NCI-H2196 (cell line): ENCODE data around the gene CCAR1.
"Not testable (repeated sequence)": the region's sequence is repeated elsewhere in the genome, so short reads cannot be mapped to it uniquely, and the experiment has no call there.

Source experiments
- DNase-seq: peaks from one replicate; lab custom pipeline; 2025; ENCODE audit not compliant: unreplicated experiment; lab: John Stamatoyannopoulos, UW

CCAR1 gene

DNA sequence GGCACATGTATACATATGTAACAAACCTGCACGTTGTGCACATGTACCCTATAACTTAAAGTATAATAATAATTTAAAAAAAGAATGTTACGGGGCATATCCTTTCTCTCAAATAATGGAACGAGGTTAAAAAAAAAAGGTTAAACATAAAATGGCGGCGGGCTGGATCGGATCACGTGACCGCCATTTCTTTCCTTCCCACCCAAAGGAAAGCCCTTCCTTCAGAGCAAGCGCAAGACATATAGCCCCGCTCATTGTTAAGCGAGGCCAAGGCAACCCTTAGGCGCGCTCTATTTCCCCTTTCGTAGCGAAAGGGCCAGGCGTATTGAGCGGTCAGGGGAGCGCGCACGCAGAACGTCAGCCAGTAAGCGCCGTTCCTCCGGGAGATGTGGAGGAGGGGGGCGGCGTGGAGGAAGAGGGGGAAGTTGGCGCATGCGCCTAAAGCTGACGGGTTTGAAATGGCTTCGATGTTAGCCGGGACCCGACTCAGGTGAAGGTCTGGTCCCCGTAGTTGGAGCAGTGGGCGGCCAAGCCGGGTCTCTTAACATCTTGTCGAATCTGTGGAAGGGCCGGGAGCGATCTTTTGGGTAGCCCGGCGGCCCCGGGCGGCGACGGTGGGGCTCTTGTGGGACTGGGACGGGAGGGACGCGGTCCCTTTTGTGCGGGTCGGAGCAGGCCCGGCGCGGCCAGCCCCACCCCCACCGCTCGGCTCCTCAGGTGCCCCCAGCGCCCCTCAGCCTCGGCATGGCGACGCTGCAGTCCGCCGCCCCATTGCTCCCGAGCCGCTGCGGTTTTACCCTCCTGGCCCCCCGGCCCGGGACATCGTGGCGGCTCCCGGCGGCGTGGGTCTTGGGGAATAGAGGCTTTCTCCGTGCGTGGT is at the start of gene CCAR1:
Gene CCAR1 (plus strand): TSS at position 447 of the 880 bp plus-strand sequence. CDS start 1,266 bp downstream, outside the sequence.
- DNase-seq = peak; percentile 93

GRCh38 chr10:68684413-68684812 is 36.6 kb upstream of the CCAR1 start:
- no peak for DNase-seq

DNA sequence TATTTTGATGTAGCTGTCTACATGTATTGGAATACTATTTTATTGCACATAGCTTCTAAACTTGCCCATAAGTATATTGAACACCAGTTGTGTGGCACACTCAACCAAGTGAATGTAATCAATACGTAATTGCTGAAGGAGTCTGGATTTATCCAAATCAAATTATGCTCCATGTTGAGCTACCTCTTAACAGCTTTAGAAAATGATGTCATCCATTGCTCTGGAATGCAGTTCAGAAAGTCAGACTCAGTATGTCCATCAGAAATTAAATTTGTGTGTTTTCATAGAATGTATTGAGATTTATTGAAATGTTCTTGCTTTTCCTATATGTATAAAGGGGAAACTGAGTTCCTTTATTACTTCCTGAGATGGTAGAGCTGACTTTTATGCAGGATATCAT is 25.0 kb upstream of the CCAR1 start:
- no peak for DNase-seq

GRCh38 chr10:68697106-68697505 is 23.9 kb upstream of the CCAR1 start:
- no peak for DNase-seq

- DNase-seq = no peak
Measured at GRCh38 chr10:68700197-68700596, 20.8 kb upstream of the CCAR1 start.

DNA sequence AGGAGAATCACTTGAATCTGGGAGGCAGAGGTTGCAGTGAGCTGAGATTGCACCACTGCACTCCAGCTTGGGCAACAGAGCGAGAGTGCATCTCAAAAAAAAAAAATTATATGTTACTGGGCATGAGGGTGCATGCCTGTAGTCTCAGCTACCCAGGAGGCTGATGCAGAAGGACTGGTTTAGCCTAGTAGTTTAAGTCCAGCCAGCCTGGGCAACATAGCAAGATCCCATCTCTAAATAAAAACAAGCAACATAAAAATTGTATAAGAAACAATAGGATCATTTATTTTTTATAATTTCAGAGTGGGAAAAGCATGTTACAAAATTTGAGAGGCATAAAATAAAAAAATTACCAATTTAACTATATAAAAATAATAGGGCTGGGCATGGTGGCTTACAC is 15.5 kb upstream of the CCAR1 start:
- no peak for DNase-seq

DNA sequence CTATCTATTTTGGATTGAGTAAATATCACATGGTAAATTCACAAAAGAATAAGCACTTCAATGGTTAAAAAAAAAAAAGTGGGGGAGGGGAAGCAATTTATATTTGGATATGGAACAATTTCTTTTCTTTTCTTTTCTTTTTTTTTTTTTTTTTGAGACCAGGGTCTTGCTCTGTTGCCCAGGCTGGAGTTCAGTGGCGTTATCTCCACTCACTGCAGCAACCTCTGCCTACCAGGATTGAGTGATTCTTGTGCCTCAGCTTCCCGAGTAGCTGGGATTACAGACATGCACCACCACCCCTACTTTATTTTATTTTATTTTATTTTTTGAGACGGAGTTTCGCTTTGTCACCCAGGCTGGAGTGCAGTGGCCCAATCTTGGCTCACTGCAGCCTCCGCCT is 12.1 kb upstream of the CCAR1 start:
- DNase-seq = not testable (repeated sequence)

- not testable (repeated sequence) for DNase-seq
Measured at GRCh38 chr10:68713065-68713464, 8.0 kb upstream of the CCAR1 start.

GRCh38 chr10:68717435-68717834 is 3.6 kb upstream of the CCAR1 start:
- DNase-seq = no peak

GRCh38 chr10:68721673-68722335 is 765 bp downstream of the CCAR1 start:
- no peak for DNase-seq

GRCh38 chr10:68725016-68725415 is 4.0 kb downstream of the CCAR1 start:
- DNase-seq = no peak

- no peak for DNase-seq
Measured at GRCh38 chr10:68727146-68727545, 6.1 kb downstream of the CCAR1 start.

- no peak for DNase-seq
Measured at GRCh38 chr10:68732651-68733050, 11.6 kb downstream of the CCAR1 start.

DNA sequence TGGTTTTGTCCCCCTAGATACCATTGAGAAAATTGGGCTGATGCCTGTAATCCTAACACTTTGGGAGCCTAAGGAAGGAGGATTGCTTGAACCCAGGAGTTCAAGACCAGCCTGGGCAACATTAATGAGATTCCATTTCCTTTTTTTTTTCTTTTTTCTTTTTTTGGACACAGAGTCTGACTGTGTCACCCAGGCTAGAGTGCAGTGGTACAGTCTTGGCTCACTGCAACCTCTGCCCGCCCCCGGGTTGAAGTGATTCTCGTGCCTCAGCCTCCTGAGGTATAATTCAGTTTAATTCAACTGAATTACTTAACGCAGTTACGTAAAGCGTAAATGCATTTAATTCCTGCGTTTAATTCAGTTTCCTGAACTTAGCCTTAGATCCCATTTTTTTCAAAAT is 13.3 kb downstream of the CCAR1 start:
- DNase-seq = no peak

DNA sequence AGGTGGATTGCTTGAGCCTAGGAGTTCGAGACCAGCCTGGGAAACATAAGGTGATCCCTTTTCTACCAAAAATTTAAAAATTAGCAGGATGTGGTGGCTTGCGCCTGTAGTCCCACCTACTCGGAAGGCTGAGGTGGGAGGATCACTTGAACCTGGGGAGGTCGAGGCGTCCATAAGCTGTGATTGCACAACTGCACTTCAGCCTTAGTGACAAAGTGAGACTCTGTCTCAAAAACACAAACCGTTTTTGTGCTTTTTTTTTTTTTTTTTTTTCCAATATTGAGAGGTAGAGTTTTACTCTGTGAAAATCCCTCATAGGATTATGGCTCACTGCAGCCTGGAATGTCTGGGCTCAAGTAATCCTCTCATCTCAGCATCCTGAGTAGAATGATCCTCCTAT is 14.1 kb downstream of the CCAR1 start:
- DNase-seq = no peak

DNA sequence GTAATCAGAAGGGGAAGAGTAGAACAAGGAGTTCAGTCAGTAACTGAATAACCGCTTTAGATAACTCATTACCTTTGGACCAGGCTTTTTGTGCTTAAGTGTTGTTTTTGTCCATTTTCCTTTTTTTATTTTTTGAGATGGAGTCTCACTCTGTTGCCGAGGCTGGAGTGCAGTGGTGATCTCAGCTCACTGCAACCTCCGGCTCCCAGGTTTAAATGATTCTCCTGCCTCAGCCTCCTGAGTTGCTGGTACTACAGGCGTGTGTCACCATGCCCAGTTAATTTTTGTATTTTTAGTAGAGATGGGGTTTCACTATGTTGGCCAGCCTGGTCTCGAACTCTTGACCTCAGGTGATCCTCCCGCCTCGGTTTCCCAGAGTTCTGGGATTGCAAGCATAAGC is 14.7 kb downstream of the CCAR1 start:
- not testable (repeated sequence) for DNase-seq

DNA sequence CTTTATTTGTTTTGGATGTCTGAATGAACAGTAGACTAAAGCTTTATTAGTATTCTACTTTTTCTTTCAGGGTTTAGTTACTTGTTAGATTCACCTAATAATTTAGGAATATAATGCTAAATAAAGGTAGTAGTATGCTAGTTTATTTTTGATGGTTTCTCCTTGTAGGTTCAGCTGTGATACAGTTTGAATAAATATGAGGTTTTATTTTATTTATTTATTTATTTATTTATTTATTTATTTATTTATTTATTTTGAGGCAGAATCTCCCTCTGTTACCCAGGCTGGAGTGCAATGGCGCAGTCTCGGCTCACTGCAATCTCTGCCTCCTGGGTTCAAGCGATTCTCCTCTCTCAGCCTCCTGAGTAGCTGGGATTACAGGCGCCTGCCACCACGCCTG is 19.6 kb downstream of the CCAR1 start:
- DNase-seq = not testable (repeated sequence)

DNA sequence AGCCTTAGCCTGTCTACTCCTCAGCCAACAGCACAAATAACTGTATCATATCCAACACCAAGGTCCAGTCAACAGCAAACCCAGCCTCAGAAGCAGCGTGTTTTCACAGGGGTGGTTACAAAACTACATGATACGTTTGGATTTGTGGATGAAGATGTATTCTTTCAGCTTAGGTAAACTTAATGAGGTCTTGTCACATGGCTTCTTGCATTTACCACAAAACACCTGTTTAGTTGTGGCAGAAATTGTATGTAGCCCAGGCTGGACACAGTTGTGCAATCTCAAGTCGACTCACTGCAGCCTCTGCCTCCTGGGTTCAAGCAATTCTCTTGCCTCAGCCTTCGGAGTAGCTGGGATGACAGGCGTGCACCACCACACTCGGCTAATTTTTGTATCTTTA is 21.4 kb downstream of the CCAR1 start:
- DNase-seq = no peak

- DNase-seq = no peak
Measured at GRCh38 chr10:68752711-68753350, 31.8 kb downstream of the CCAR1 start.

- no peak for DNase-seq
Measured at GRCh38 chr10:68756246-68756645, 35.2 kb downstream of the CCAR1 start.

DNA sequence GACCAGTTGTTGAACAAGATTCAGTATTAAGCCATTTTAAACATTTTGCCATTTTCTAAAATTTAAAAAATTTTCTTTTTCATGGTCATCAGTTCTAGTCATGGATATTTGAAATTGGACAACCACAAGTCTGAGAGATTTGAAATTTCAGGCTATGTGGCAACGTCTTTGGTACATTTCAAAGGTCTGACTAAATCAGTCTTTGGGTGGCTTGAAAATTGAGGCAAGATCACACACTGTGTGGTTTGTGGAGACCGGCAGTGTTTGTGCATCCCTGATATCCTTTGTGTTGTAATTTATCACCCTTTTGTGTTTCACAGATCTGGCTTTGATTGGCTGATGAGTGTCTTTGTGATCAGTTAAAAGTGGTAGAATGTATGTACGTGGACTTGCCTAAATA is 35.7 kb downstream of the CCAR1 start:
- no peak for DNase-seq
